Astrocyte (in vitro differentiated cells and primary cell): ENCODE results near the gene RAET1E. TPM values are rescaled to one million over a fixed set of nuclear protein-coding genes. Genes with fewer than 3 reads are reported as not detected.
"Not testable (repeated sequence)": the region's sequence is repeated elsewhere in the genome, so short reads cannot be mapped to it uniquely, and the experiment has no call there.

ENCODE experiments used
- DNase-seq: peaks from one replicate; pipeline ENCODE4 v3.0.0-alpha.2; 2010; ENCODE audit warnings: low read depth
- FAIRE-seq: peaks from 2 replicates; lab custom pipeline; 2011; peaks lifted over from hg19 to GRCh38; lab: Jason Lieb, UNC
- H2AFZ ChIP-seq: 2 replicates; pipeline ENCODE4 v1.6.0; 2012; ENCODE audit warnings: low read depth, low read length, inconsistent platforms
- H3K27ac ChIP-seq: 2 replicates; pipeline ENCODE4 v1.5.1; 2011; ENCODE audit warnings: low read depth, low read length, inconsistent platforms
- H3K27me3 ChIP-seq: 2 replicates; pipeline ENCODE4 v1.6.0; 2011; ENCODE audit warnings: low read length, inconsistent platforms; ENCODE audit not compliant: insufficient read depth
- H3K36me3 ChIP-seq: 2 replicates; pipeline ENCODE4 v1.5.1; 2011; ENCODE audit warnings: low read length, inconsistent platforms; ENCODE audit not compliant: insufficient read depth
- H3K4me1 ChIP-seq: 2 replicates; pipeline ENCODE4 v1.5.1; 2011; ENCODE audit warnings: low read length, inconsistent platforms; ENCODE audit not compliant: insufficient read depth
- H3K4me2 ChIP-seq: 2 replicates; pipeline ENCODE4 v1.6.0; 2012; ENCODE audit warnings: low read length, inconsistent platforms
- H3K4me3 ChIP-seq: 2 replicates; pipeline ENCODE4 v1.5.1; 2011; ENCODE audit warnings: low read depth, mild to moderate bottlenecking, low read length, inconsistent platforms; ENCODE audit not compliant: insufficient read depth
- H3K79me2 ChIP-seq: 2 replicates; pipeline ENCODE4 v1.6.0; 2012; ENCODE audit warnings: mild to moderate bottlenecking, low read length, inconsistent platforms; ENCODE audit not compliant: insufficient read depth
- H3K9ac ChIP-seq: 2 replicates; pipeline ENCODE4 v1.6.0; 2012; ENCODE audit warnings: mild to moderate bottlenecking, low read length, inconsistent platforms
- H3K9me3 ChIP-seq: 2 replicates; pipeline ENCODE4 v1.5.1; 2012; ENCODE audit warnings: low read depth, mild to moderate bottlenecking, low read length, inconsistent platforms; ENCODE audit not compliant: insufficient read depth
- H4K20me1 ChIP-seq: 2 replicates; pipeline ENCODE4 v1.6.0; 2012; ENCODE audit warnings: low read length, inconsistent platforms; ENCODE audit not compliant: insufficient read depth
- H3K27ac Mint-ChIP-seq: one replicate; pipeline ENCODE4 v1.8.0; 2021; ENCODE audit warnings: mild to moderate bottlenecking, mixed read lengths; ENCODE audit not compliant: unreplicated experiment
- H3K27me3 Mint-ChIP-seq: one replicate; pipeline ENCODE4 v1.8.0; 2021; ENCODE audit warnings: low read depth, mixed read lengths; ENCODE audit not compliant: unreplicated experiment
- H3K36me3 Mint-ChIP-seq: one replicate; pipeline ENCODE4 v1.8.0; 2021; ENCODE audit warnings: low read depth, mixed read lengths; ENCODE audit not compliant: unreplicated experiment
- H3K4me1 Mint-ChIP-seq: one replicate; pipeline ENCODE4 v1.8.0; 2021; ENCODE audit warnings: low read depth, mixed read lengths; ENCODE audit not compliant: unreplicated experiment
- H3K4me3 Mint-ChIP-seq: one replicate; pipeline ENCODE4 v1.8.0; 2021; ENCODE audit warnings: mild to moderate bottlenecking, moderate library complexity, mixed read lengths; ENCODE audit not compliant: unreplicated experiment
- H3K9me3 Mint-ChIP-seq: one replicate; pipeline ENCODE4 v1.8.0; 2021; ENCODE audit warnings: mild to moderate bottlenecking, mixed read lengths; ENCODE audit not compliant: unreplicated experiment
- EZH2 ChIP-seq: IDR thresholded peaks from 2 replicates; pipeline ENCODE4 v1.6.1; 2012; ENCODE audit warnings: mild to moderate bottlenecking, low read length, inconsistent platforms; ENCODE audit not compliant: insufficient read depth
- total RNA-seq: library from RNA; stranded (reverse); gene quantifications from 2 replicates; pipeline ENCODE4 v1.2.1, GENCODE V29; 2021
- TF ChIP-seq, protein P1 (sequence below): IDR thresholded peaks from 2 replicates; pipeline ENCODE4 v1.5.1; 2011; ENCODE audit warnings: low read depth, mild to moderate bottlenecking, inconsistent platforms, low read length, moderate library complexity; ENCODE audit not compliant: insufficient read depth

Gene RAET1E
- total RNA-seq, 1 donor from 2014 or later, result not detected

DNA sequence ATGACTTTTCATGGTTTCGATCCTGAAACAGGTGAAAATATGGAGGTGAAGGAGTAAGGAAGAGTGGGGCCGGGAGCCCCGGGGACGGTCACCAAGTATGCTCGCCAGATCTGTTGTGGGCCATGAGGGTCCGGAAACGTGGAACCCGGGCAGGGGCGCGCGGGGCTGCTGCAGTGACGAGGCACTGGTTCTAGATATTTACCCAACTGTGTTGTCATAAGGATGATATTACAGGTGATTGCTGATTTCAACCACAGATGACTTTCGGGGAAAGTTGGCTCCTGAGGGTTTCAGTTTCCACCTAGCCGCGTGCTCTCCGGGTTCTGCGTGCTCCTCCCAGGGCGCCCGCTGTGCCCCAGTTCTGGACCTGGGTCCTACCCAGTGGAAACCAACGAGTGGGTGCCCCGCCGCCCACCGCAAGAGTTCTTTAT is 12.8 kb upstream of the RAET1E start:
- Histone ChIP-seq H3K9ac (no peak overlapping the region), H3K27ac (no peak overlapping the region), H3K27me3 (no peaks in the 10 kb centered on the region), H3K4me2 (no peak overlapping the region), H3K9me3 (peaks cover 10% of the 10 kb centered on the region), H3K36me3 (no peaks in the 10 kb centered on the region), H4K20me1 (no peaks in the 10 kb centered on the region), H3K79me2 (no peaks in the 10 kb centered on the region), H3K4me1 (no peaks in the 10 kb centered on the region), H2AFZ (no peak overlapping the region), H3K4me3 (no peak overlapping the region)
- no peak overlapping the region for H3K27ac Mint-ChIP-seq
- H3K4me1 Mint-ChIP-seq, result no peaks in the 10 kb centered on the region
- H3K4me3 Mint-ChIP-seq, result no peak overlapping the region
- H3K27me3 Mint-ChIP-seq, result peaks cover 58% of the 10 kb centered on the region
- no peaks in the 10 kb centered on the region for H3K36me3 Mint-ChIP-seq
- H3K9me3 Mint-ChIP-seq, result peaks cover 10% of the 10 kb centered on the region
- DNase-seq (no peak), FAIRE-seq (no peak)
- no peak for TF ChIP-seq EZH2
- TF ChIP-seq, protein P1, sequence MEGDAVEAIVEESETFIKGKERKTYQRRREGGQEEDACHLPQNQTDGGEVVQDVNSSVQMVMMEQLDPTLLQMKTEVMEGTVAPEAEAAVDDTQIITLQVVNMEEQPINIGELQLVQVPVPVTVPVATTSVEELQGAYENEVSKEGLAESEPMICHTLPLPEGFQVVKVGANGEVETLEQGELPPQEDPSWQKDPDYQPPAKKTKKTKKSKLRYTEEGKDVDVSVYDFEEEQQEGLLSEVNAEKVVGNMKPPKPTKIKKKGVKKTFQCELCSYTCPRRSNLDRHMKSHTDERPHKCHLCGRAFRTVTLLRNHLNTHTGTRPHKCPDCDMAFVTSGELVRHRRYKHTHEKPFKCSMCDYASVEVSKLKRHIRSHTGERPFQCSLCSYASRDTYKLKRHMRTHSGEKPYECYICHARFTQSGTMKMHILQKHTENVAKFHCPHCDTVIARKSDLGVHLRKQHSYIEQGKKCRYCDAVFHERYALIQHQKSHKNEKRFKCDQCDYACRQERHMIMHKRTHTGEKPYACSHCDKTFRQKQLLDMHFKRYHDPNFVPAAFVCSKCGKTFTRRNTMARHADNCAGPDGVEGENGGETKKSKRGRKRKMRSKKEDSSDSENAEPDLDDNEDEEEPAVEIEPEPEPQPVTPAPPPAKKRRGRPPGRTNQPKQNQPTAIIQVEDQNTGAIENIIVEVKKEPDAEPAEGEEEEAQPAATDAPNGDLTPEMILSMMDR, result no peak

DNA sequence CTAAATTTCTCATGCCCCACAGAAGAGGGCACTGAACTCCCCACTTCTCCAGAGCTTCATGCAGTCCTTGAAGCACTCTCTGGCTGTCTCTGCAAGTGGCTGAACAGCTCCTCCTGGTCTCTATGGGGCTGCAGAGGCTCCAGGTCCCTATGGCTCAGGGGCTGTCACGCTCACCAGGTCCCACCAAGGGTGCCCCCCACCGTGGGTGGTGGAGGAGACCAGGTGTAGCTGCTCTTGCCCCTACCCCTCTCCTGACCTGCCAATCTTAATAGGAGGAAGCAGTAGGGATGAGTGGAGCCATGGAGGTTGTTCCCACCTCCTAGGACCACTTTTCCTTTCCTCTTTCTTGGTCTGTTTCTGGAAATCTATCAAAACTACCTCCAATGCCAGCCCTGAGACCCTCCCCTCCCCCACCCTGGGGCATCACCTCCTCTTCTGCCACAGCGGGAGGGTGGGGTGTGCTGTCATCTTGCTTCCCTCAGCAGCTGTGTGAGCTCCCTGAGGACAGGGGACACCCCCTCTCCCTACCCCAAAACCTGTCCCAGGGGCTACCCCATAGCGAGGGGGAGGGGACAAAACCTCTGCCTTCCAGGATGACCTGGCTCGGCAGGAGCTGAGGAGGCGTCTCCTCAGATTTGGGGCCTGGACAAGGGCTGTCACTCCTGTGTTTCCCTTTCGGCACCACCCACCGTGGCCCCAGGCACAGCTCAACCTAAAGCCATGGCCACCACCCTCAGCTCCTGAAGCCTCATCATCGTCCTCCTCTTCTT is 12.0 kb upstream of the RAET1E start:
- FAIRE-seq, result no peak
- H3K27ac ChIP-seq, result no peak overlapping the region
- Mint-ChIP-seq H3K27ac (no peak overlapping the region), H3K27me3 (peaks cover 59% of the 10 kb centered on the region), H3K9me3 (peaks cover 11% of the 10 kb centered on the region), H3K4me1 (no peaks in the 10 kb centered on the region), H3K4me3 (no peak overlapping the region), H3K36me3 (no peaks in the 10 kb centered on the region)
- no peaks in the 10 kb centered on the region for H3K4me1 ChIP-seq
- no peak overlapping the region for H3K9ac ChIP-seq
- no peaks in the 10 kb centered on the region for H3K27me3 ChIP-seq
- TF ChIP-seq, protein P1, result no peak
- TF ChIP-seq EZH2, result no peak
- H3K9me3 ChIP-seq, result peaks cover 10% of the 10 kb centered on the region
- no peak for DNase-seq
- H2AFZ ChIP-seq, result no peak overlapping the region
- H4K20me1 ChIP-seq, result no peaks in the 10 kb centered on the region
- H3K4me3 ChIP-seq, result no peak overlapping the region
- no peaks in the 10 kb centered on the region for H3K79me2 ChIP-seq
- H3K36me3 ChIP-seq, result no peaks in the 10 kb centered on the region
- no peak overlapping the region for H3K4me2 ChIP-seq

DNA sequence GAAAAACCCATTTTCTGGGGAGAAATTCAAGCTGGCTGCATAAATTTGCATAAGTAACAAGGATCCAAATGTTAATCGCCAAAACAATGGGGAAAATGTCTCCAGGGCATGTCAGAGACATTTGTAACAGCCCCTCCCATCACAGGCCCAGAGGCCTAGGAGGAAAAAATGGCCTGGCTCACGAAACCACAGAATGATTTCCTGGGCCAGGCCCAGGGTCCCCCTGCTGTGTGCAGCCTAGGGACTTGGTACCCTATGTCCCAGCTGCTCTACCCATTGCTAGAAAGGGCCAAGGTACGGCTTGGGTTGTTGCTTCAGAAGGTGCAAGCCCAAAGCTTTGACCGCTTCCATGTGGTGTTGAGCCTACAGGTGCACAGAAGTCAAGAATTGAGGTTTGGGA is 10.6 kb upstream of the RAET1E start:
- H3K9me3 ChIP-seq, result peaks cover 10% of the 10 kb centered on the region
- not testable (repeated sequence) for H3K36me3 Mint-ChIP-seq, H2AFZ ChIP-seq, H3K79me2 ChIP-seq, DNase-seq, H3K36me3 ChIP-seq, H3K27me3 ChIP-seq, H3K4me1 ChIP-seq, H4K20me1 ChIP-seq, H3K4me2 ChIP-seq, H3K4me1 Mint-ChIP-seq, H3K9ac ChIP-seq, H3K4me3 Mint-ChIP-seq, H3K27ac Mint-ChIP-seq, H3K4me3 ChIP-seq, H3K27ac ChIP-seq, FAIRE-seq
- Mint-ChIP-seq H3K27me3 (peaks cover 60% of the 10 kb centered on the region), H3K9me3 (peaks cover 12% of the 10 kb centered on the region)
